Testis (tissue), 2 donors: Measurements from ENCODE around the gene CDK16.

ENCODE experiments used
- CTCF ChIP-seq, 3 experiments: fragments of 450-650 bp in 2 of 3; fragments of 200-600 bp in 1 of 3; sonication (generic) in 1 of 3; IDR thresholded peaks; one replicate each; pipeline ENCODE4 v1.5.1; 2016 to 2019; ENCODE audit warnings: antibody characterized with exemption in 3 of 3, mild to moderate bottlenecking in 2 of 3, moderate library complexity in 1 of 3
- POLR2A ChIP-seq: fragments of 450-650 bp; IDR thresholded peaks from one replicate; pipeline ENCODE4 v1.6.1; 2017; ENCODE audit warnings: antibody characterized with exemption, mild to moderate bottlenecking, moderate library complexity

- no peak for TF ChIP-seq POLR2A
- no peak for TF ChIP-seq CTCF (IDR thresholded peaks at IDR 0.05)
Observed at GRCh38 chrX:47176101-47176740, 42.3 kb upstream of the CDK16 start.
